Activated B cell treated with CpG ODN at 0.5 μM for 24 hours (primary cell): Measurements from ENCODE around the gene P2RX6. TPM values are rescaled to one million over a fixed set of nuclear protein-coding genes. Genes with fewer than 3 reads are reported as not detected.
"Not testable (repeated sequence)": the region's sequence is repeated elsewhere in the genome, so short reads cannot be mapped to it uniquely, and the experiment has no call there.

ENCODE experiments used
- ATAC-seq: fragments of 200-7000 bp; cut with Tn5 transposase; one replicate; pipeline ENCODE4 v1.10.0; 2021; ENCODE audit warnings: low read depth, mild to moderate bottlenecking, moderate library complexity
- CTCF ChIA-PET: fragments of 350-600 bp; sonication (Branson Sonifier 250); formaldehyde crosslinking; loops from one replicate; lab custom pipeline; 2021; ENCODE audit warnings: antibody characterized with exemption; lab: Charles Lee
- POLR2A ChIA-PET: fragments of 350-600 bp; sonication (Branson Sonifier 250); formaldehyde crosslinking; loops from one replicate; lab custom pipeline; 2021; ENCODE audit warnings: antibody characterized with exemption; lab: Charles Lee
- DNase-seq: peaks from one replicate; pipeline ENCODE4 v3.0.0; 2022
- H3K27ac Mint-ChIP-seq: one replicate; pipeline ENCODE4 v1.8.0; 2020; ENCODE audit warnings: mixed read lengths
- H3K27me3 Mint-ChIP-seq: one replicate; pipeline ENCODE4 v1.8.0; 2021; ENCODE audit warnings: mixed read lengths
- H3K36me3 Mint-ChIP-seq: one replicate; pipeline ENCODE4 v1.8.0; 2021; ENCODE audit warnings: low read depth, mixed read lengths
- H3K4me1 Mint-ChIP-seq: one replicate; pipeline ENCODE4 v1.8.0; 2021; ENCODE audit warnings: mixed read lengths
- H3K4me3 Mint-ChIP-seq: one replicate; pipeline ENCODE4 v1.8.0; 2020; ENCODE audit warnings: mild to moderate bottlenecking, mixed read lengths
- H3K9me3 Mint-ChIP-seq: one replicate; pipeline ENCODE4 v1.8.0; 2020; ENCODE audit warnings: mixed read lengths
- CTCF ChIP-seq: fragments of 200-600 bp; IDR thresholded peaks from one replicate; pipeline ENCODE4 v1.8.0; 2022; ENCODE audit warnings: antibody characterized with exemption, mild to moderate bottlenecking
- intact Hi-C: fragments of 100-400 bp; cut with micrococcal nuclease; formaldehyde crosslinking; loops from one replicate; pipeline ENCODE4 v1.15.1; 2024
- total RNA-seq: library from RNA; stranded (reverse); gene quantifications from 2 replicates; pipeline ENCODE4 v1.2.3, GENCODE V29; 2022

P2RX6 gene
- total RNA-seq, 1 donor from 2014 or later, result 0.67 TPM

DNA sequence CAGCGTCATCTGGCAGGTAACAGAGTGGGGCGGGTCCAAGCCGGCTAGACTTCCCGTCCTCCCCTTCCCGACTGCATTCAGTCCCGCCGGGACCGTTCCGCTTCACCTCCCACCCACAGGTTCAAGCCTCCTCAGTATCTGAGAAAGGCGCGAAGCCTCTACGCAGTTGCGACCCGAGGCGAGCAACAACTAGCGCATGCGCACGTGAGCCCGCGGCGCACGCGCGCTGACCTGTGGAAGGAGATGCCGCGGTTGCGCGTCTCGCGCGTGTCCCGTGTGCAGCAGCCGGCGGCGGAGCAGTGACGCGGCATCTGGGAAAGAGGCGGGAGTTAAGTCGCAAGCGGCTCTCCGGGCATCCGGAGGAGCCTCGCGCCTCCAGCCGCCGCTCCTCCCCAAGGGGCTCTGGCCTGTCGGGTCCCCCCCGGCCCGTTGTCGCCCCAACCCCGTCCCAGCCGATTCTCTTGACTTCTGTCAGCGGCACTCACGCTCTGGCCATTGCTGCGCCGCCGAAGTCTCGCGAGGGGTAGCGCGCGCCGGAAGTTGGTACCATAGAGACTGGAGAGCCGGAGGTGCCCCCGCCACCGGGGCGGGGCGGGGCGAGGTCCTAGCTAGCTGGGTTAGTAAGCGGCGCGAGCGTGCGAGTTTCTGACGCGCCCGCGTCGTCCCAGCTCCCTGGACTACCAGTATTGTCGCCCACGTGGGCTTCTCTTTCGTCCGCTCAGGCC is 13.2 kb upstream of the P2RX6 start, which contains the start of gene THAP7:
Gene THAP7 (minus strand): TSS at position 518 of the 725 bp plus-strand sequence. CDS start 207 bp downstream, at position 311.
- intact Hi-C loops, result loop anchor here (1.0 to 5.0 kb wide), 8 partner anchors 13 to 885 kb away; partner anchors contain the start of genes AIFM3, CRKL, LZTR1 and PI4KA
- peaks cover 28% of the 10 kb centered on the region for H3K36me3 Mint-ChIP-seq
- peak; percentile 97 for DNase-seq
- H3K27me3 Mint-ChIP-seq, result no peaks in the 10 kb centered on the region
- peak within 1 kb of the TSS; percentile 93 for H3K4me3 Mint-ChIP-seq
- H3K27ac Mint-ChIP-seq, result peak within 1 kb of the TSS; percentile 98
- ChIA-PET POLR2A (interaction anchor here (0.6 to 6.5 kb wide), 9 partner anchors 12 to 885 kb away, joined by 4 to 90 read pairs (median 5); partner anchors contain the start of genes CRKL, LRRC74B, LZTR1 and P2RX6), CTCF (interaction anchor here (1.3 kb wide), 1 partner anchor 40 kb away, joined by 3 read pairs; no protein-coding TSS in a partner anchor)
- peak; percentile 88 for ATAC-seq
- TF ChIP-seq CTCF, result no peak
- H3K9me3 Mint-ChIP-seq, result no peaks in the 10 kb centered on the region
- peaks cover 26% of the 10 kb centered on the region for H3K4me1 Mint-ChIP-seq

- Mint-ChIP-seq H3K9me3 (no peaks in the 10 kb centered on the region), H3K27me3 (no peaks in the 10 kb centered on the region), H3K4me3 (peak overlapping the region; percentile 93), H3K36me3 (peaks cover 17% of the 10 kb centered on the region), H3K27ac (peak overlapping the region; percentile 98), H3K4me1 (peaks cover 26% of the 10 kb centered on the region)
- ChIA-PET CTCF (no interaction called here), POLR2A (interaction anchor here (3.5 to 6.5 kb wide), 2 partner anchors 10 to 22 kb away, joined by 37 to 90 read pairs; partner anchors contain the start of genes LZTR1 and P2RX6)
- DNase-seq (no peak), ATAC-seq (no peak)
- no peak for TF ChIP-seq CTCF
- intact Hi-C loops, result loop anchor here (2.0 to 5.0 kb wide), 2 partner anchors 36 to 887 kb away; partner anchors contain the start of genes AIFM3, RANBP1 and TRMT2A
Observed at GRCh38 chr22:21003782-21004181, 11.2 kb upstream of the P2RX6 start.

- H3K27me3 Mint-ChIP-seq, H3K36me3 Mint-ChIP-seq, DNase-seq, POLR2A ChIA-PET, ATAC-seq, intact Hi-C loops, H3K27ac Mint-ChIP-seq, H3K4me3 Mint-ChIP-seq, CTCF ChIA-PET, H3K9me3 Mint-ChIP-seq: not testable (repeated sequence)
- H3K4me1 Mint-ChIP-seq, result peaks cover 10% of the 10 kb centered on the region
Observed at GRCh38 chr22:21009208-21009607, 5.8 kb upstream of the P2RX6 start.

DNA sequence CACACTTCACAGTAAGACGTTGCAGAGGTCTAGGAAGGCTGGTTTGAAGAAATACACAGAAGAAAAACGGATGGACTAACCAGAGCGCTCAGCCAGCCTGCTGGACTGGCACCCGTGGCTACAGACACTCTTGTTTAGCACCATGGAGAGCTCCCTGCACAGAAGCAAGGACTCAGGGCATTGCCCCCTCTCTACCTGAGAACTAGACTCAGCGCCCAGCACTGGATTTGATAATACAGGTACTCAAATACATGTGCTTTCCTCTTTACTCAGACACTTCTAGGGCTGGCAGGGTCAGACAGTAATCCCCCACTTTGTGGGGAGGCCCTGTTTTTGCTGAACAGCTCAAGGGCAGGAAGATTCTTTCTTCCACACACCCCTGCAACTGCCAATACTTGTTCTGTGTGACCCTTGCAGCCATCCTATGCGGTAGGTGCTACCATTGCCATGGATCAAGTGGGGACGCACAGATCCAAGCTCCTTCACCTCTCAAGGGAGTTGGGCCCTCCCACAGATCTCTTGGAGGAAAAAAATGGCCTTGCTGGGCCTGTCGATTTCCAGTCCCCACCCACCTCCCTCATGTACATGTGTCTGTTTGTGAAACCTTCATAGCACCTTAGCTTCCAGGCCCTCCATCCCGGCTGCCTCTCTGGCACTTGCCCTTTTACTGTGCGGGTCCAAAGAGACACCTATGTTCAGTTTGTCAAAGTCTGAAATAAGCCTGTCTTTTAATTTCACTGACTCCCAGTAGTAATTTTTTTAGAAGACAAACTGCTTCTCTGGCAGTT is 5.1 kb upstream of the P2RX6 start:
- ATAC-seq, result no peak
- Mint-ChIP-seq H3K9me3 (no peaks in the 10 kb centered on the region), H3K36me3 (no peaks in the 10 kb centered on the region), H3K27ac (no peak overlapping the region), H3K4me3 (no peak overlapping the region), H3K27me3 (no peaks in the 10 kb centered on the region), H3K4me1 (peaks cover 16% of the 10 kb centered on the region)
- ChIA-PET CTCF (no interaction called here), POLR2A (no interaction called here)
- DNase-seq, result no peak
- TF ChIP-seq CTCF, result no peak
- intact Hi-C loops, result loop anchor here (5.0 kb wide), 1 partner anchor 308 kb away; no protein-coding TSS in a partner anchor

DNA sequence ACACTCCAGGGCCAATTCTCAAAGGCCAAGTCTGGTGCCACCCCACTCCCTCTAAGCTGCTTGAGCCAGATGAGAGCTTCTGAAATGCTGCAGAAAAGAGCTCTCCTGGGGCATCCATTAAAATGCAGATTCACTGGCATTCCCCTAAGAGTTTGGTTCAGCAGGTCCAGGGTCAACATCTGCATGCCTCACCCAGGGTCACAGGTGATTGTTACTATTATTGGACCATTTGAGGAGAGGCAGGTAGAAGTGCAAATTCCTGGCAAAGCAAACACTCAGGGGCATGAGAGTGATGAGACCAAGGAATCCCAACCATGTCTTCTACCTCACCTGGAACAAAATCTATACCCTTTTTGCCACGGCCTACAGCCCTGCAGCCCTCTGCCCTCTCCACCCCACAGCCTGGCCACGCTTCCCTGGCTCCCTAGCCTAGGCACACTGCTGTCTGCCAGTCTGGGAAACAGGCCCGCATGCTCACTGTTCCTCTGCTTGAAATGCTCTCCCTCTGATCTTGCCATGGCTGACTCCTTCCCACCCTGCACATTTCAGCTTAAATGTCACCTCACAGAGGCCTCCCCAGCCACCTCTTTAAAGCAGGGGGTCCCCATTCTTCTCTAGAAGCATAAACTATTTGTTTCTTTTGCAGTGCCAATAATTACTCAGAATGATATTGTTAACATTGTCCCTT is 4.4 kb upstream of the P2RX6 start:
- CTCF ChIA-PET, result no interaction called here
- intact Hi-C loops, result loop anchor here (5.0 kb wide), 1 partner anchor 308 kb away; no protein-coding TSS in a partner anchor

More for the DNA sequence above, 4.4 kb upstream of the P2RX6 start:
- Mint-ChIP-seq H3K27ac (no peak overlapping the region), H3K4me3 (no peak overlapping the region), H3K4me1 (peaks cover 24% of the 10 kb centered on the region), H3K27me3 (no peaks in the 10 kb centered on the region), H3K9me3 (no peaks in the 10 kb centered on the region), H3K36me3 (no peaks in the 10 kb centered on the region)
- no peak for ATAC-seq
- DNase-seq, result no peak
- POLR2A ChIA-PET, result no interaction called here
- TF ChIP-seq CTCF, result no peak
